ENCODE measurements around the gene CRLF2.

DNA sequence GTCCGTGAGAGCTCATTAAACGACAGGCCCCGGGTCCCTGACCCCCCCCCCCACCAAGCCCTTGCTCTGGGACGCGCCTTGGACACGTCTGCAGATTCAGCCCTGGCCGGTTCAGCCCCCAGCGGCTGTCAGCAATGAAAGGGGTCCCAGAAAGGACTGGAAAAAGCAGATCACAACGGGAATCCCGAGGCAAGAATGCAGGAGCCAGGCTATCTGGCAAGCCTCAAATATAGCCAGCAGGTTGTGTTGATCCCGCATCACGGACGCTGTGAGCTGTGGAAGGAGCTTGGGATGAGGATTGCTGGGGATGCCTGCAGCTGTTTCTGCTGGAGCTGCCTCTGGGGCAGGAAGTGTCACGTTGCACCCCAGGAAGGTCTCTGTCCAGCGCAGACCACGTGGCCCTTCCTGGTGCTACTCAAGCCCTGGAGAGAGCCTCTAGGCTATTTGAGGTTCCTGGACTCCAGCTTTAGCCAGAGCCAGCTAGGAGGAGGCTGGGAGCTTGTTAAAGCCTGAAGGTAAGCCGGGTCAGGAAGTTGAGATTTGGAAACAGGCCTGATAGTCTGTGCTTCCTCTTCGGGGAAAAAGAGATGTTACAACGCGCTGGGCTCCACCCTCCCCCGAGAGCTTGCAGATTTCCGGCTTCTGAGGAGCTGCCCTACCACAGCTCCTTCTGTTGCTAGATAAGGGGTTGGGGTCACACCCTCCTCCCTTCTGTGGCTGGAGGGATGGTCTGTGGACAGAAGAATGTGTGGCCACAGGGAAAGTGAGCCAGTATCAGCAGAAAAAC lies 36.8 kb upstream of the CRLF2 start:
- TF ChIP-seq, protein P1, sequence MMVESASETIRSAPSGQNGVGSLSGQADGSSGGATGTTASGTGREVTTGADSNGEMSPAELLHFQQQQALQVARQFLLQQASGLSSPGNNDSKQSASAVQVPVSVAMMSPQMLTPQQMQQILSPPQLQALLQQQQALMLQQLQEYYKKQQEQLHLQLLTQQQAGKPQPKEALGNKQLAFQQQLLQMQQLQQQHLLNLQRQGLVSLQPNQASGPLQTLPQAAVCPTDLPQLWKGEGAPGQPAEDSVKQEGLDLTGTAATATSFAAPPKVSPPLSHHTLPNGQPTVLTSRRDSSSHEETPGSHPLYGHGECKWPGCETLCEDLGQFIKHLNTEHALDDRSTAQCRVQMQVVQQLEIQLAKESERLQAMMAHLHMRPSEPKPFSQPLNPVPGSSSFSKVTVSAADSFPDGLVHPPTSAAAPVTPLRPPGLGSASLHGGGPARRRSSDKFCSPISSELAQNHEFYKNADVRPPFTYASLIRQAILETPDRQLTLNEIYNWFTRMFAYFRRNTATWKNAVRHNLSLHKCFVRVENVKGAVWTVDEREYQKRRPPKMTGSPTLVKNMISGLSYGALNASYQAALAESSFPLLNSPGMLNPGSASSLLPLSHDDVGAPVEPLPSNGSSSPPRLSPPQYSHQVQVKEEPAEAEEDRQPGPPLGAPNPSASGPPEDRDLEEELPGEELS (CRISPR knock-in tag; IDR thresholded peaks at IDR 0.05), result peak; percentile 36; the same call in 1 of the 2 replicates
- TF ChIP-seq ZNF232 (CRISPR knock-in tag; IDR thresholded peaks at IDR 0.05) (0 out of 2 replicates have a peak, but pooled peaks have one; percentile 63), SOX15 (CRISPR knock-in tag; IDR thresholded peaks at IDR 0.05) (no peak)
- TF ChIP-seq, protein P2, sequence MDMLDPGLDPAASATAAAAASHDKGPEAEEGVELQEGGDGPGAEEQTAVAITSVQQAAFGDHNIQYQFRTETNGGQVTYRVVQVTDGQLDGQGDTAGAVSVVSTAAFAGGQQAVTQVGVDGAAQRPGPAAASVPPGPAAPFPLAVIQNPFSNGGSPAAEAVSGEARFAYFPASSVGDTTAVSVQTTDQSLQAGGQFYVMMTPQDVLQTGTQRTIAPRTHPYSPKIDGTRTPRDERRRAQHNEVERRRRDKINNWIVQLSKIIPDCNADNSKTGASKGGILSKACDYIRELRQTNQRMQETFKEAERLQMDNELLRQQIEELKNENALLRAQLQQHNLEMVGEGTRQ (CRISPR knock-in tag; IDR thresholded peaks at IDR 0.05), result peak; percentile 90
- TF ChIP-seq, protein P3, sequence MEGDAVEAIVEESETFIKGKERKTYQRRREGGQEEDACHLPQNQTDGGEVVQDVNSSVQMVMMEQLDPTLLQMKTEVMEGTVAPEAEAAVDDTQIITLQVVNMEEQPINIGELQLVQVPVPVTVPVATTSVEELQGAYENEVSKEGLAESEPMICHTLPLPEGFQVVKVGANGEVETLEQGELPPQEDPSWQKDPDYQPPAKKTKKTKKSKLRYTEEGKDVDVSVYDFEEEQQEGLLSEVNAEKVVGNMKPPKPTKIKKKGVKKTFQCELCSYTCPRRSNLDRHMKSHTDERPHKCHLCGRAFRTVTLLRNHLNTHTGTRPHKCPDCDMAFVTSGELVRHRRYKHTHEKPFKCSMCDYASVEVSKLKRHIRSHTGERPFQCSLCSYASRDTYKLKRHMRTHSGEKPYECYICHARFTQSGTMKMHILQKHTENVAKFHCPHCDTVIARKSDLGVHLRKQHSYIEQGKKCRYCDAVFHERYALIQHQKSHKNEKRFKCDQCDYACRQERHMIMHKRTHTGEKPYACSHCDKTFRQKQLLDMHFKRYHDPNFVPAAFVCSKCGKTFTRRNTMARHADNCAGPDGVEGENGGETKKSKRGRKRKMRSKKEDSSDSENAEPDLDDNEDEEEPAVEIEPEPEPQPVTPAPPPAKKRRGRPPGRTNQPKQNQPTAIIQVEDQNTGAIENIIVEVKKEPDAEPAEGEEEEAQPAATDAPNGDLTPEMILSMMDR (IDR thresholded peaks at IDR 0.05), result no peak
